ENCODE data around the gene GPR135. TPM values are rescaled to one million over a fixed set of nuclear protein-coding genes. Genes with fewer than 3 reads are reported as not detected.

The GPR135 gene
- total and polyA plus RNA-seq, 3 experiments from 2014 or later = 0.64 to 0.90 (median 0.73) TPM

- Mint-ChIP-seq H3K4me1 (no peaks in the 10 kb centered on the region), H3K4me3 (no peak overlapping the region), H3K36me3 (peaks cover 0 to 4% (median 0%) of the 10 kb centered on the region in 3 donors), H3K9me3 (peaks cover 0 to 3% (median 0%) of the 10 kb centered on the region in 5 donors), H3K27me3 (peaks cover 2 to 16% of the 10 kb centered on the region in 2 donors), H3K27ac (no peak overlapping the region)
- ChIA-PET POLR2A (no interaction called here), CTCF (no interaction called here)
- Histone ChIP-seq H3K4me3 (ENCODE audit: low read length) (no peak overlapping the region), H3K9me3 (ENCODE audit: low read length) (no peaks in the 10 kb centered on the region), H3K27ac (ENCODE audit: low read depth, low read length) (no peak overlapping the region), H3K4me1 (ENCODE audit: insufficient read depth, low read length) (no peaks in the 10 kb centered on the region), H3K36me3 (ENCODE audit: insufficient read depth, low read length) (no peaks in the 10 kb centered on the region), H3K27me3 (ENCODE audit: insufficient read depth, low read length, poor library complexity, severe bottlenecking) (no peaks in the 10 kb centered on the region)
- no peak for DNase-seq
Measured at GRCh38 chr14:59415836-59416602, 49.2 kb downstream of the GPR135 start.

Other genes with a start within 250 kb of the GPR135 start
- gene L3HYPDH, start 19.0 kb upstream of the GPR135 start, total RNA-seq = 10 to 100 TPM in 1 of 2 experiments, 1 to 10 TPM in 1; 8.1 to 10.1 TPM
- 2.6 TPM for gene L3HYPDH, start 19.0 kb upstream of the GPR135 start, polyA plus RNA-seq
- 10 to 100 TPM; 22.3 to 30.4 TPM for gene JKAMP, start 19.1 kb upstream of the GPR135 start, total RNA-seq
- gene JKAMP, start 19.1 kb upstream of the GPR135 start, polyA plus RNA-seq = 57.0 TPM
- not detected for gene CCDC175, start 111.4 kb upstream of the GPR135 start, total RNA-seq
- gene CCDC175, start 111.4 kb upstream of the GPR135 start, polyA plus RNA-seq = not detected

Data from CD8-positive, alpha-beta memory T cell (primary cell).